Spleen (tissue), 11 donors: ENCODE results near the gene PAWR. TPM values are rescaled to one million over a fixed set of nuclear protein-coding genes. Genes with fewer than 3 reads are reported as not detected.
"Not testable (repeated sequence)": the region's sequence is repeated elsewhere in the genome, so short reads cannot be mapped to it uniquely, and the experiment has no call there.

Source experiments
- DNase-seq: peaks from one replicate; pipeline ENCODE4 v3.0.0-alpha.2; 2020
- H3K27ac ChIP-seq, 8 donors: fragments of 200-600 bp; sonication (generic) in 7 of 8; 1 replicate in 4 of 8; 2 replicates in 4 of 8; pipeline versions ENCODE4 v1.5.0 to v1.8.0; 2016 to 2021; ENCODE audit warnings: inconsistent platforms in 4 of 8, mild to moderate bottlenecking in 4 of 8, moderate library complexity in 1 of 8
- H3K27me3 ChIP-seq, 7 donors: fragments of 200-600 bp; sonication (generic) in 6 of 7; replicated peaks in 1 of 7; 1 replicate in 4 of 7; 2 replicates in 3 of 7; pipeline versions ENCODE4 v1.5.0 to v1.8.0; 2016 to 2021; ENCODE audit warnings: inconsistent platforms in 3 of 7, mild to moderate bottlenecking in 1 of 7
- H3K36me3 ChIP-seq, 6 donors: fragments of 200-600 bp; sonication (generic) in 5 of 6; 1 replicate in 4 of 6; 2 replicates in 2 of 6; pipeline versions ENCODE4 v1.5.0 to v1.8.0; 2016 to 2021; ENCODE audit warnings: inconsistent platforms in 2 of 6
- H3K4me1 ChIP-seq, 6 donors: fragments of 200-600 bp; sonication (generic) in 5 of 6; 1 replicate in 3 of 6; 2 replicates in 3 of 6; pipeline versions ENCODE4 v1.5.0 to v1.8.0; 2016 to 2021; ENCODE audit warnings: inconsistent platforms in 3 of 6
- H3K4me3 ChIP-seq, 8 donors: fragments of 200-600 bp; sonication (generic) in 7 of 8; 1 replicate in 4 of 8; 2 replicates in 4 of 8; pipeline versions ENCODE4 v1.5.0 to v1.8.0; 2016 to 2021; ENCODE audit warnings: inconsistent platforms in 4 of 8, mild to moderate bottlenecking in 4 of 8, moderate library complexity in 2 of 8
- H3K9me3 ChIP-seq, 8 donors: fragments of 200-600 bp; sonication (generic) in 7 of 8; 1 replicate in 4 of 8; 2 replicates in 4 of 8; pipeline versions ENCODE4 v1.5.0 to v1.8.0; 2016 to 2021; ENCODE audit warnings: inconsistent platforms in 4 of 8
- CTCF ChIP-seq, 11 experiments: fragments of 200-600 bp in 7 of 11; fragments of 450-650 bp in 4 of 11; sonication (generic) in 4 of 11; IDR thresholded peaks in 8 of 11; conservative IDR thresholded peaks in 3 of 11; 1 replicate in 7 of 11; 2 replicates in 4 of 11; pipeline versions ENCODE4 v1.4.0 to v1.8.0; 2016 to 2021; ENCODE audit warnings: antibody characterized with exemption in 11 of 11, inconsistent platforms in 4 of 11, mild to moderate bottlenecking in 1 of 11
- POLR2A ChIP-seq, 3 donors: fragments of 450-650 bp; IDR thresholded peaks; one replicate each; pipeline ENCODE4 v1.5.1; 2017; ENCODE audit warnings: antibody characterized with exemption in 3 of 3, mild to moderate bottlenecking in 1 of 3
- POLR2AphosphoS5 ChIP-seq, 3 donors: sonication (generic); formaldehyde crosslinking; IDR thresholded peaks; one replicate each; pipeline ENCODE4 v1.5.1; 2017; ENCODE audit warnings: antibody characterized with exemption in 3 of 3
- WGBS, 5 donors: extraction: QIAGEN DNeasy Blood & Tissue Kit in 3 of 5; methylation state at CpG; one replicate each; pipeline versions ENCODE4 v1.1.5 to v1.1.7; 2013 to 2018; 5-methylcytosine and 5-hydroxymethylcytosine counted together
- intact Hi-C: fragments of 100-400 bp; cut with DNase I; formaldehyde crosslinking; loops from one replicate; pipeline ENCODE4 v1.15.0; 2023; ENCODE audit warnings: low total_unique reads
- polyA plus RNA-seq, 3 donors: library from polyadenylated mRNA; stranded (reverse); fragments of 200-250 nt; gene quantifications; one replicate each; pipeline ENCODE4 v1.2.1, GENCODE V29; 2013
- total RNA-seq, 7 donors: library from RNA; depleted of rRNA in 3 of 7; stranded (reverse); fragments of >200 nt in 3 of 7; fragmentation: NEBNext Ultra II Directional in 4 of 7; extraction: Animal tissue kit (Norgen Biotek cat#: 25700) in 4 of 7; gene quantifications; one replicate each; pipeline versions ENCODE4 v1.1.0 to v1.2.1, GENCODE V29; 2016 to 2021
- donor health status: healthy with polysubstance abuse.
- donor health status: DM: no; HTN: no; CAD: no; lungs with moderate emphysema.
- donor health status: DM: no; HTN: no; CAD: no.
- donor health status: Bipolar disorder and iron deficiency.
- donor health status: healthy.
- donor health status: DM: no; HTN: no; CAD: no.
- donor health status: DM: yes; HTN: yes; CAD: no.

Gene PAWR
- total and polyA plus RNA-seq, 10 donors, result 16.1 to 38.0 (median 30.3) TPM

GRCh38 chr12:79547044-79547734 lies 143.6 kb downstream of the PAWR start:
- H3K9me3 ChIP-seq, result no peaks in the 10 kb centered on the region
- no peaks in the 10 kb centered on the region for H3K4me1 ChIP-seq
- 56 to 74% (median 63%) methylated on average over 5 of the region's 5 CpGs for WGBS, 5 donors
- H3K4me3 ChIP-seq, result no peak overlapping the region
- no peak for DNase-seq
- no peak overlapping the region for H3K27ac ChIP-seq
- intact Hi-C loops, result no loop called here
- H3K27me3 ChIP-seq, result no peaks in the 10 kb centered on the region
- no peaks in the 10 kb centered on the region for H3K36me3 ChIP-seq
- TF ChIP-seq CTCF (IDR thresholded peaks at IDR 0.05 in 8 of 11, conservative IDR thresholded peaks at IDR 0.05 in 3 of 11), result no peak
- TF ChIP-seq POLR2A (IDR thresholded peaks at IDR 0.05), result no peak
- TF ChIP-seq POLR2AphosphoS5 (IDR thresholded peaks at IDR 0.05), result no peak

- DNase-seq, result no peak
- intact Hi-C loops, result no loop called here
- H3K4me3 ChIP-seq, result no peak overlapping the region
- TF ChIP-seq CTCF (IDR thresholded peaks at IDR 0.05 in 8 of 11, conservative IDR thresholded peaks at IDR 0.05 in 3 of 11) (no peak), POLR2A (IDR thresholded peaks at IDR 0.05) (no peak), POLR2AphosphoS5 (IDR thresholded peaks at IDR 0.05) (no peak)
- 80 to 88% (median 84%) methylated on average over 5 of the region's 5 CpGs for WGBS, 5 donors
- no peaks in the 10 kb centered on the region for H3K9me3 ChIP-seq
- H3K27ac ChIP-seq, result no peak overlapping the region
- no peaks in the 10 kb centered on the region for H3K4me1 ChIP-seq
- no peaks in the 10 kb centered on the region for H3K36me3 ChIP-seq
- no peaks in the 10 kb centered on the region for H3K27me3 ChIP-seq
Measured at GRCh38 chr12:79546466-79547043, 144.2 kb downstream of the PAWR start.

- 78 to 98% (median 94%) methylated on average over 3 of the region's 3 CpGs for WGBS, 5 donors
- H3K27ac ChIP-seq, H3K4me1 ChIP-seq, intact Hi-C loops, H3K9me3 ChIP-seq, H3K4me3 ChIP-seq, DNase-seq, H3K36me3 ChIP-seq, H3K27me3 ChIP-seq: not testable (repeated sequence)
Measured at GRCh38 chr12:79544439-79544838, 146.3 kb downstream of the PAWR start.

GRCh38 chr12:79537675-79538074 lies 153.1 kb downstream of the PAWR start:
- no peaks in the 10 kb centered on the region for H3K4me1 ChIP-seq
- no peak for DNase-seq
- H3K27me3 ChIP-seq, result no peaks in the 10 kb centered on the region
- no peak for TF ChIP-seq POLR2A (IDR thresholded peaks at IDR 0.05)
- TF ChIP-seq CTCF (IDR thresholded peaks at IDR 0.05 in 8 of 11, conservative IDR thresholded peaks at IDR 0.05 in 3 of 11), result no peak
- TF ChIP-seq POLR2AphosphoS5 (IDR thresholded peaks at IDR 0.05), result no peak
- H3K9me3 ChIP-seq, result no peaks in the 10 kb centered on the region
- H3K4me3 ChIP-seq, result no peak overlapping the region
- no peaks in the 10 kb centered on the region for H3K36me3 ChIP-seq
- intact Hi-C loops, result no loop called here
- WGBS, 5 donors, result 87 to 94% (median 89%) methylated on average over 3 of the region's 3 CpGs
- no peak overlapping the region for H3K27ac ChIP-seq
